HG03159 (cell line): ENCODE measurements around the gene PEPD.

ENCODE experiments used
- ATAC-seq: cut with Tn5 transposase; IDR thresholded peaks from one replicate; pipeline ENCODE4 v1.9.1; 2021; ENCODE audit warnings: mild to moderate bottlenecking, moderate library complexity; ENCODE audit not compliant: unreplicated experiment

The PEPD gene

GRCh38 chr19:33408538-33409434, 112.8 kb downstream of the PEPD start:
- no peak for ATAC-seq

- no peak for ATAC-seq
Observed at GRCh38 chr19:33408116-33408515, 113.5 kb downstream of the PEPD start.

GRCh38 chr19:33407716-33408115, 113.9 kb downstream of the PEPD start:
- ATAC-seq = no peak

- no peak for ATAC-seq
Observed at GRCh38 chr19:33407140-33407551, 114.4 kb downstream of the PEPD start.

GRCh38 chr19:33406521-33407139, 115.0 kb downstream of the PEPD start:
- ATAC-seq = no peak

- no peak for ATAC-seq
Observed at GRCh38 chr19:33405553-33406461, 115.8 kb downstream of the PEPD start.

GRCh38 chr19:33405254-33405552, 116.4 kb downstream of the PEPD start:
- no peak for ATAC-seq

GRCh38 chr19:33404506-33405253, 116.9 kb downstream of the PEPD start:
- no peak for ATAC-seq

- ATAC-seq = no peak
Observed at GRCh38 chr19:33403973-33404304, 117.7 kb downstream of the PEPD start.

- no peak for ATAC-seq
Observed at GRCh38 chr19:33403221-33403972, 118.2 kb downstream of the PEPD start.

GRCh38 chr19:33402421-33403220, 119.0 kb downstream of the PEPD start:
- ATAC-seq = no peak

- no peak for ATAC-seq
Observed at GRCh38 chr19:33401683-33402420, 119.7 kb downstream of the PEPD start.

- ATAC-seq = no peak
Observed at GRCh38 chr19:33400856-33401682, 120.5 kb downstream of the PEPD start.

- no peak for ATAC-seq
Observed at GRCh38 chr19:33399745-33400681, 121.6 kb downstream of the PEPD start.

- no peak for ATAC-seq
Observed at GRCh38 chr19:33399081-33399744, 122.4 kb downstream of the PEPD start.

- ATAC-seq = no peak
Observed at GRCh38 chr19:33398361-33399060, 123.1 kb downstream of the PEPD start.
